A673 (cell line): Measurements from ENCODE around the gene HABP2. TPM values are rescaled to one million over a fixed set of nuclear protein-coding genes. Genes with fewer than 3 reads are reported as not detected.

Experiments
- BruUV-seq: library from RNA; stranded (reverse); fragments of 400-500 nt; replicated peaks from 2 replicates; lab custom pipeline; 2021; lab: Mats Ljungman, UMichigan
- CTCF ChIA-PET: fragments of 300-600 bp; sonication (Branson Sonifier 250); formaldehyde crosslinking; loops from one replicate; lab custom pipeline; 2022; ENCODE audit warnings: antibody characterized with exemption; lab: Charles Lee
- POLR2A ChIA-PET: fragments of 300-600 bp; sonication (Branson Sonifier 250); formaldehyde crosslinking; loops from one replicate; lab custom pipeline; 2022; ENCODE audit warnings: antibody characterized with exemption; ENCODE audit not compliant: low non-redundant PET; lab: Charles Lee
- DNase-seq: peaks from one replicate; pipeline ENCODE4 v3.0.0-alpha.2; 2015; ENCODE audit warnings: low spot score
- H3K27ac ChIP-seq: fragments of 200-600 bp; sonication (generic); 2 replicates; pipeline ENCODE4 v1.5.1; 2016; ENCODE audit warnings: mixed run types, low read depth, mild to moderate bottlenecking, mixed read lengths, antibody characterized with exemption, low read length; ENCODE audit not compliant: poor library complexity, severe bottlenecking
- H3K27me3 ChIP-seq: fragments of 200-600 bp; sonication (generic); replicated peaks from 2 replicates; pipeline ENCODE4 v1.6.1; 2017; ENCODE audit warnings: mixed run types, low read depth, mild to moderate bottlenecking, mixed read lengths, antibody characterized with exemption, low read length; ENCODE audit not compliant: insufficient read depth, poor library complexity
- H3K36me3 ChIP-seq: fragments of 200-600 bp; sonication (generic); 2 replicates; pipeline ENCODE4 v1.6.1; 2016; ENCODE audit warnings: mixed run types, mild to moderate bottlenecking, mixed read lengths, antibody characterized with exemption, low read length; ENCODE audit not compliant: insufficient read depth, poor library complexity, severe bottlenecking
- H3K4me1 ChIP-seq: fragments of 200-600 bp; sonication (generic); 2 replicates; pipeline ENCODE4 v1.6.1; 2017; ENCODE audit warnings: mixed run types, mild to moderate bottlenecking, mixed read lengths, antibody characterized with exemption, low read length; ENCODE audit not compliant: insufficient read depth, poor library complexity, severe bottlenecking
- H3K4me3 ChIP-seq: fragments of 200-600 bp; sonication (generic); 2 replicates; pipeline ENCODE4 v1.5.1; 2016; ENCODE audit warnings: low read depth, mixed run types, mild to moderate bottlenecking, mixed read lengths, low read length; ENCODE audit not compliant: poor library complexity, severe bottlenecking
- H3K9me3 ChIP-seq: fragments of 200-600 bp; sonication (generic); 2 replicates; pipeline ENCODE4 v1.6.1; 2016; ENCODE audit warnings: mixed run types, low read depth, mild to moderate bottlenecking, mixed read lengths, antibody characterized with exemption, low read length; ENCODE audit not compliant: poor library complexity, severe bottlenecking
- CTCF ChIP-seq: fragments of 300-800, 200-600 bp; sonication (generic); conservative IDR thresholded peaks from 2 replicates; pipeline ENCODE4 v1.5.1; 2017; ENCODE audit warnings: low read depth, mild to moderate bottlenecking, antibody characterized with exemption, low read length, moderate library complexity, mixed read lengths
- EZH2 ChIP-seq: fragments of 200-600 bp; sonication (generic); IDR thresholded peaks from 2 replicates; pipeline ENCODE4 v1.6.1; 2017; ENCODE audit warnings: borderline replicate concordance, low read depth, mild to moderate bottlenecking, mixed read lengths, antibody characterized with exemption, low read length; ENCODE audit not compliant: poor library complexity, severe bottlenecking
- intact Hi-C: fragments of 100-400 bp; cut with micrococcal nuclease; formaldehyde crosslinking; loops from one replicate; pipeline ENCODE4 v1.10.0; 2022; ENCODE audit not compliant: unreplicated experiment
- total RNA-seq: library from RNA; stranded (reverse); gene quantifications from 2 replicates; pipeline ENCODE4 v1.2.3, GENCODE V29; 2021

Gene HABP2
- total RNA-seq, 1 experiment from 2014 or later = not detected

DNA sequence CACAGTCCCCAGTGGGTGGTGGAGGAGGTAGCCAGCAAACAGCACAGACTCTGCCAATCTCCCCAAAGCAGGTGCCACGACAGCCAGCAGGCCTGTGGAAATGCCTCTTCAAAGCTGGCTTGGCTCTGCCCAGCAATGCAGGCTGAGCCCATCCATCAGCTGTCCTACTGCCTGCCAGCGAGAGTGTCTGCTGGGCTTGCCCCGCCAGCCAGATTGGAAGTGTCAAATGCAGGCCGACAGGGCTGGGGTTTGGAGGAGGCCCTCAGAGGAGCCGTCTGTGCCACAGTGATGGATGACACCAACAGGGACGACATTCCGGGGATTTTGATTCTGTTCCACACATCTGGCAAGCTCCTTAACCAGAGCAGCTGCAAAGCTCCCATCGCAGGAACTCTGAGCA is 16.7 kb downstream of the HABP2 start:
- BruUV-seq = no TSS peak
- POLR2A ChIA-PET = no interaction called here
- intact Hi-C loops = loop anchor here (10.0 kb wide), 3 partner anchors 185 to 1005 kb away; no protein-coding TSS in a partner anchor
- DNase-seq = no peak
- no peaks in the 10 kb centered on the region for H3K4me1 ChIP-seq
- CTCF ChIA-PET = no interaction called here
- no peaks in the 10 kb centered on the region for H3K36me3 ChIP-seq
- no peaks in the 10 kb centered on the region for H3K27me3 ChIP-seq
- TF ChIP-seq CTCF = no peak
- no peak for TF ChIP-seq EZH2
- no peak overlapping the region for H3K27ac ChIP-seq
- no peaks in the 10 kb centered on the region for H3K9me3 ChIP-seq
- no peak overlapping the region for H3K4me3 ChIP-seq

- no peak overlapping the region for H3K27ac ChIP-seq
- no peaks in the 10 kb centered on the region for H3K36me3 ChIP-seq
- intact Hi-C loops = no loop called here
- BruUV-seq = no TSS peak
- H3K27me3 ChIP-seq = no peaks in the 10 kb centered on the region
- ChIA-PET POLR2A (no interaction called here), CTCF (interaction anchor here (1.1 kb wide), 1 partner anchor 9 kb away, joined by 3 read pairs; no protein-coding TSS in a partner anchor)
- H3K9me3 ChIP-seq = no peaks in the 10 kb centered on the region
- H3K4me1 ChIP-seq = no peaks in the 10 kb centered on the region
- H3K4me3 ChIP-seq = no peak overlapping the region
- TF ChIP-seq CTCF = no peak
- no peak for TF ChIP-seq EZH2
- no peak for DNase-seq
These were observed 19.9 kb downstream of the HABP2 start for GRCh38 chr10:113572520-113573290.

DNA sequence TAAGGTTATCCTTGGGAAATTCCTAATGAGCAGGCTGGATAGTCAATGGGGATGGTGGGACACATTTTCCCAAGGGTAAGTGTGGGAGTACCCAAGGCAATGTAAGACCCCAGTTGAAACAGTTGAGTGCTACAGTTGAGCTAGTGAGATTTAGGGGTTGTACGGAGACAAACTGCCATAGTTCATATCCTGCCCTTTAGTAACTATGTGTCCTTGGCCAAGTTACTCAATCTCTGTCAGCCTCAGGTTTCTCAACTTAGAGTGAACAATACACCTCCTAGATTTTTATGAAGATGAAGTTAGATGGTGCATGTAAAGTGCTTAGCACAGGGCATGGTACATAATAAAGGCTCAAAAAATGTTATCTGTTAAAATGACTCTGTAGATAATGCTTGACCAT is 20.5 kb downstream of the HABP2 start:
- no peak for DNase-seq
- H3K4me1 ChIP-seq = no peaks in the 10 kb centered on the region
- ChIA-PET POLR2A (no interaction called here), CTCF (interaction anchor here (1.1 kb wide), 1 partner anchor 10 kb away, joined by 3 read pairs; no protein-coding TSS in a partner anchor)
- no peaks in the 10 kb centered on the region for H3K9me3 ChIP-seq
- no peaks in the 10 kb centered on the region for H3K36me3 ChIP-seq
- intact Hi-C loops = no loop called here
- no peaks in the 10 kb centered on the region for H3K27me3 ChIP-seq
- H3K4me3 ChIP-seq = no peak overlapping the region
- TF ChIP-seq EZH2 = no peak
- TF ChIP-seq CTCF = no peak
- H3K27ac ChIP-seq = no peak overlapping the region
- no TSS peak for BruUV-seq
